Cerebellar cortex (tissue), 1 donor: ENCODE measurements around the gene CHST9.
"Not testable (repeated sequence)": the region's sequence is repeated elsewhere in the genome, so short reads cannot be mapped to it uniquely, and the experiment has no call there.

Experiments
- DNase-seq: peaks from one replicate; pipeline ENCODE4 v3.0.0-alpha.2; 2015; ENCODE audit warnings: low spot score

CHST9 gene

GRCh38 chr18:26928670-26929313, 256.3 kb downstream of the CHST9 start:
- no peak for DNase-seq

DNA sequence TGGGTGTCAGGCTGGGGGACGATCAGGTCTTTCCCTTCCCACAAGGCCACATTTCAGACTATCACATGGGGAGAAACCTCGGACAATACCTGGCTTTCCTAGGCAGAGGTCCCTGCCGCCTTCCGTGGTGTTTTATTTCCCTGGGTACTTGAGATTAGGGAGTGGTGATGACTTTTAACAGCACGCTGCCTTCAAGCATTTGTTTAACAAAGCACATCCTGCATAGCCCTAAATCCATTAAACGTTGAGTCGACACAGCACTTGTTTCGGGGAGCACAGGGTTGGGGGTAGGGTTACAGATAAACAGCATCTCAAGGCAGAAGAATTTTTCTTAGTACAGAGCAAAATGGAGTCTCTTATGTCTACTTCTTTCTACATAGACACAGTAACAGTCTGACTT, 257.3 kb downstream of the CHST9 start:
- not testable (repeated sequence) for DNase-seq

DNA sequence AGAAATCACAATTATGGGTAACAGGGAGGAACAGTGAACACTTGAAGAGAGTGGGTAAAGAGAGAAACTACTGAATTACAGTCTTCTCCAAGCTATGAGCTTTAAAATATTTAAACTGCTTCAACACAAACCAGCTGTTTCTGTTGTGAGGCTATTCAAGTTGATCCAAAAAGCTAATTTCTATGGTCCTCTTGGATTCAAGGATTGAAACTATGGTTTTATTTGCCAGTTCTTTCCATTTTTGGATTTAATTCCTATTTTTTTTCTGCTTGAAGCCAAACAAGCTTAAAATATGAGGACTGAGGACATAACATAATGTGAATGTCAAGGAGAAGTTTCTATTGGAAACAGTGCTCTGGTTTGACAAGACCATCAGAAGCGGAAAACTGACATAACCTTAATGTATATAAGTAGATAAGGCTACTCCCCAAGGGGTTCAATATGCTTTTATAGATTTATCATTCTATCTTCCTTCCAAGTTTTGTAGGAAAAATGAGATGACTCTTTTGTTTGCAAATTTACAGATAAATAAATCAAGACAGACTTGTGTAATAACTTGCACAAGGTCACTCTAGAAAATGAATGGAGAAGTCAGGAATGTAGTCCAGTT, 258.9 kb downstream of the CHST9 start:
- no peak for DNase-seq

GRCh38 chr18:26925313-26925712, 259.8 kb downstream of the CHST9 start:
- DNase-seq, result no peak

DNA sequence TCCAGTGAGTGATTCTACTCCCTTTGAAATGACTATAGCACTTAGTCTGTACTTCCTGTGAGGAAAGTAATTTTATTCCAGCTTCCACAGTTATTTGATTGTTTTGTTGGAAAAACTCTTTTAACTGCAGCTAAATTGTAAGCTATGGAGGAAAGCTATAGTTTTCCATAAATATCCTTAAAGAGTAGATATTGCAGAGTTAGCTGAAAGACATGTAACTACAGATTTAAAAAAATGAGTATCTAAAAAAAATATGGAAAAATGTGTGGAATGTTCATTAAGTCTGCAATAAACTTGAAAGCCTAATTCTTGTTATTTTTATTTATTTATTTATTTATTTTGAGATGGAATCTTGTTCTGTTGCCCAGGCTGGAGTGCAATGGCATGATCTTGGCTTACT, 262.8 kb downstream of the CHST9 start:
- no peak for DNase-seq

DNA sequence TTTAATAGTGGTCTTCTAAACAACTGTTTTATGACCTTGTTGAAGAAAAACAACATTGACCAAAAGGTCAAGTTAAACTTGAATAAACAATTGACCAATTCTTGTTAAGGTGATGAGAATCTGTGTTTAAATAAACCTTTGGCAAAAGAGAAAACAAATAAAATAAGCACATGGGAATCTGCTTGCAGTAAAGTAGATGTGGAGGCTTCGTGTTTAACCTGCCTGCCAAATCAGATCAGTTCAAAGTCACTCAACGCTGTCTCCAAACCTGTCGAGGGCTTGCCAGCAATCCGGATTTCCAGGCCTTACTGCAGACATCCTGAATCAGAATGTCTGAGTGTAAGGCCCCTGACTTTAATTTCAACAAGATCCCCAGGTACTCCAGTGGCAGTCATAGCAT, 264.5 kb downstream of the CHST9 start:
- DNase-seq, result no peak

GRCh38 chr18:26919627-26920026, 265.5 kb downstream of the CHST9 start:
- no peak for DNase-seq

DNA sequence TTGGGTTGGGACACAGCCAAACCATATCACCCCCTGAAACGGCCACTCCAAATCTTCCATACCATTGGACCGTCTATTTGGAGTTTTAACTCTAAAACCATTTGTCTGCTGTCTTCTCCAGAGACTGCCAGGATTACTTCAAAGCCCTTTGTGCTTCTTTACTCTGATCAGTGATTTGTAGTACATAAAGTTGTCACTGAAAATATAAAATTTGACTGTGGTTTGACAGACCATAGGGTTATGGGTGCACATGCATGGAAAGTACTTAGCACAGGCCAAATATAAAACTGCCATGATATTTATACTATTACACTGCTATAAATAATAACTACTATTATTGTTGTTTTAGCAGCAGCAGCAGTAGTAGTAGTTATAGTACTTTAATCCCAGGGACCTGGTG, 265.9 kb downstream of the CHST9 start:
- no peak for DNase-seq

GRCh38 chr18:26911840-26912239, 273.3 kb downstream of the CHST9 start:
- DNase-seq, result no peak

DNA sequence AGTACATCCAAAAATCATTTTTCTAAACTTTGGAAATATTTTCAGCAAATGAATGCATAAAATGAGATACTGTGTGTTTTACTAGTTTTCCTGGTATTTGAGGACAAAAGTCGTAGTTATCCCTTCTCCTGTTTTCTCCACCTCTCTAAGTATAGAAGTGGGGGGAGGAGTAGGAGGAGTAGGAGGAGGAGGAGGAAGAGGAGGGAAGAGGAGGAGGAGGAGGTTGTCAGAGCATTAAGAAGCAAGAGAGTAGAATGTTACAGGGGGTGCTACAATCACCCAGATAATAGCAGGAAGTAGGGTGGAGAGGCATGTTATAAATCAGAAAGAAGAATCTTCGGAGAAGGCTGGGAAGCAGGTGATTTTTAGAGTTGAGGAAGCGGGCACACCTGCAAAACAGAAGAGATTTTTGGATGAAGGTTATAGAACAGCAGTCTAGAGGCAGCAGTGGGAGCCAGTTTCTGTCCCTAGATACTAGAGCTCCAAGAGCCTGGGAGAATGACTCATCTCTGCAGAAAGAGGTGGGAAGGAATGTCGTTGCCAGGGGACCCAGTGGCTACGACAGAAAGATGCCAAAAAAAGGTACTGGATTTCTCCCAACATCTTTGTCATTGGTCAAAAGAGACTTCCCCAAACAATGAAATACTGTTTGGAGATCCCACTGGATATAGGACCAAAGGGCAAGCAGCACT, 275.4 kb downstream of the CHST9 start:
- DNase-seq, result no peak

- DNase-seq, result peak; percentile 12
Measured at GRCh38 chr18:26908906-26909305, 276.2 kb downstream of the CHST9 start.

GRCh38 chr18:26902291-26902690, 282.8 kb downstream of the CHST9 start:
- DNase-seq, result no peak

- no peak for DNase-seq
Measured at GRCh38 chr18:26901020-26901419, 284.1 kb downstream of the CHST9 start.

GRCh38 chr18:26894426-26894825, 290.7 kb downstream of the CHST9 start:
- DNase-seq, result no peak

DNA sequence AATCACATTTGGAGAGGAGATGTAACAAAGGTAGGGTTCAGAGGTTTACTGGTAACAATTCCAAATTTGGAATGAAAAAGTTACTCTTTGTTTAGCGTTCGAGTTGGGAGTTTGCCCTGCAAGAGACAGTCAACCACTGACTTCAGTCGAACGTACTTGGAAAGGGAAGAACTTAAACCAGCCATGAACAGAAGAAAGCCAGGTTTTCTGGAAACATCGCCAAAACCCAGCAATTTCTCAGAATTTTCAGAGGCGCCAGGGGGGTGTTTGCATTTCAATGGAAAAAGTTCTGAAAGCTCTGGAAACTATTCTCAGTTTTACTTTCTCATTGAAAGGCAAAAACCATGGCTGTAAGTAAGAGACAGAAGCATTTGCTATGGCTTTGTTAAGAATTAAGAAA, 291.1 kb downstream of the CHST9 start:
- peak; percentile 11 for DNase-seq

- no peak for DNase-seq
Measured at GRCh38 chr18:26888259-26888658, 296.8 kb downstream of the CHST9 start.

DNA sequence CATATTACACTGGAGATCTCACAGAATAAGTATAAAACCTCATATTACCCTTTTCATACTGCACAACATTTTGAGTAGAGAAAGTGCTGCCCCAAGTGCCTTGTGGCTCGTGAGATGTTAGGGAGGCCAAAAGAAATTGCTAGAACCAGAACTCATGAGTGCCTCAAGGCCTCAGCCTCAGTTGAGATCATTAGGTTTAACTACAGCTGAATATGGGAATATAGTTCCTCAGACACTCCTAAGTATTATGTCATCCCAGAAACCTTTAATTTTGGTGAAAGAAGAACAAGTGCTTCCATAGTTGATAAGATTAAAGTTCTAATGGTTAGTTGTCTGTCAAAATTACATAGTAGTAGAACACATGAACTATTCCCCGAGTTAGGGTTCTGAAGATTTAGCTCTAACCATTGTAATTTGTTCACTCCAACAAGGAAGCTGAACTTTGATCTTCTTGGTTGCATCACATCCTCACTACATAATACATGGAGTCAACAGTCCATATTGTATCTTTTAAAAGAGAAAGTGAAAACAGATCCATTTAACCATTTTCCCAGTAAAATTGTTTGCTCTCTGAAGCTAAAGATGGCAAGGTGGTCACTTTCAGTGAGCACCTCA, 310.0 kb downstream of the CHST9 start:
- DNase-seq, result no peak

DNA sequence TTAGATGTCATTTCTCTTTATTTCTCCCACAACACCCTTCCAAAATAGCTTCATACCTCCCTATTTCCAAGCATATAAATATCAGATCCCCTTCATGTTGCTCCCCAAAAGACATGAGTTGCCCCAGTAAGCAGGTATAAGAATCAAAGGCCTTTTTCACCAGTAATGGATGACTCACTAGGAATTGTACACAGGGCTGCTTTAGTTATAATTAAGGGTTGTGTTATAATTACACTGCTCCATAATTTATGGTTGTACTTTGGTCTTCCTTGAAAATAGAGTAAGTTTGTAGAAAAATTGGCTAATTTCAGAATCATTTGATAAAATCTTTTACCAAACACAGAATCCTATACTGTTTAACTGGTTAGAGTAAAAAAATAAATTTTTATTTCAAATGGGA, 310.8 kb downstream of the CHST9 start:
- DNase-seq, result no peak

DNA sequence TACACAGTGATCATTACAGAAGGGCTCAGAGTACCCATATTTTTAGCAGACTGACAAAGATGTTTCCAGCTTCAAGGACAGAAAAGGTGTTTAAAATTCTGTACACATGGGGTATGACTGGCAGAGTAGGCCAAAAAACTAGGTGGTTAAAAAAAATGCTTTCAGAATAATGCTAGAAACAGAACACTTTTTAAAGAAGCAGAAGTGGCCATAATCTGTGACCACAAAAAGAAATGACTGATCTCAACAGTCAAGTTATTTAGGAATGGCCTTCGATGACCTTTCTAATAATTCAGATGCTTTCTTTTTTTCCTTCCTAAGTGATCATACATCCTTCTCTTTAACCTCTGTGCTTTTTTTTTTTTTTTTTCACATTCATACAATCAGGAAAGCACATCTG, 315.5 kb downstream of the CHST9 start:
- no peak for DNase-seq

- DNase-seq, result no peak
Measured at GRCh38 chr18:26868968-26869586, 316.0 kb downstream of the CHST9 start.

DNA sequence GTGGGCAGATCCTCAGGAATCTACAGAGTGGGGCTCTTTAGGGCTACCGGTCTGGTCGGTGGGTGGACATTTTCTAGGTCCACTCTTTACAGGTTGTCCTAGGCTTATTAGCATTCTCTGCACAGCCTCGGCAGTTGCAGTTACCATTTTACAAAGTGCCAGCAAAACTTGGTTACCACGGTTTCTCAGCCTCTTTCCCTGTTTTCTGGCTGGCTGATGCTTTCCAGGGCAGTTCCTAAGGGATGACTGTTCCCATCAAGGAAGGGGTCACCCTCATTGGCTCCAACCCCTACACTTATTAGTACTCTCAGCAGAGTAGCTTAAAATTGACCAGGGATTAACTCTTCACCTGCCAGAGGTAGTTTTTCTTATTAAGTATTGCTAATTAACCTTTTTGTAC, 317.6 kb downstream of the CHST9 start:
- peak; percentile 15 for DNase-seq

DNA sequence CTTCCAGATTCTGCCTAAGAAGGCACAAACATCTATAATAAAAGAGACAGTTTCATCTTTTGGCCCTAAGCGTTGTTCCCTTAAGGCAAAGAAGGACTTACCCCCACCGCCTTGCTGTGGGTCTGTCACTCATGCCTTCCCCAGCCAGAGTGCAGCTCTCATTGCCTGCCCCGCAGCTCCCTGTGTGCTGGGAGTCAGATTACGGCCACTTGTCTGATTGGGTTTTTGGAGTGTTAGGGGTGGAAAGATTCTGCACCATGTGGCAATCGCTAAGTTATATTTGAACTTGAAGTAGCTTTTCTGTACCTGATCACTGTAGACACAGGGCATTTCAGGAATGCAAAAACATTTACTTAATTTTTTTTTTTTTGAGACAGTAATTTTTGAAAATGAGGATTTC, 319.6 kb downstream of the CHST9 start, which contains the start of gene AQP4:
Gene AQP4, minus strand, starts transcription at position 151 of the 400 bp plus-strand sequence. Its CDS starts 18 bp downstream, at position 133.
- peak; percentile 5 for DNase-seq
